Dermis blood vessel endothelial cell (primary cell): ENCODE measurements around the gene TMEM82. TPM values are rescaled to one million over a fixed set of nuclear protein-coding genes. Genes with fewer than 3 reads are reported as not detected.

ENCODE experiments used
- DNase-seq: peaks from one replicate; pipeline ENCODE4 v3.0.0; 2010
- total RNA-seq: library from RNA; depleted of rRNA; stranded (reverse); fragments of >200 nt; gene quantifications from 2 replicates; pipeline ENCODE4 v1.2.3, GENCODE V29; 2014

The TMEM82 gene
- total RNA-seq, 1 donor from 2014 or later, result not detected

- no peak for DNase-seq
These were observed 19.9 kb upstream of the TMEM82 start for GRCh38 chr1:15722411-15722810.

- DNase-seq, result no peak
These were observed 19.3 kb upstream of the TMEM82 start for GRCh38 chr1:15722836-15723532.

- DNase-seq, result no peak
These were observed 18.6 kb upstream of the TMEM82 start for GRCh38 chr1:15723631-15724246.

GRCh38 chr1:15724949-15725880, 17.1 kb upstream of the TMEM82 start:
- no peak for DNase-seq

- DNase-seq, result no peak
These were observed 15.8 kb upstream of the TMEM82 start for GRCh38 chr1:15726508-15726907.

GRCh38 chr1:15727021-15727420, 15.3 kb upstream of the TMEM82 start:
- DNase-seq, result no peak

- DNase-seq, result no peak
These were observed 14.9 kb upstream of the TMEM82 start for GRCh38 chr1:15727424-15727823.

- DNase-seq, result no peak
These were observed 14.3 kb upstream of the TMEM82 start for GRCh38 chr1:15727866-15728534.

GRCh38 chr1:15728937-15729657, 13.2 kb upstream of the TMEM82 start:
- DNase-seq, result no peak

- DNase-seq, result no peak
These were observed 11.9 kb upstream of the TMEM82 start for GRCh38 chr1:15730423-15730822.

GRCh38 chr1:15730936-15731335, 11.4 kb upstream of the TMEM82 start:
- no peak for DNase-seq

GRCh38 chr1:15731735-15732685, 10.3 kb upstream of the TMEM82 start:
- DNase-seq, result no peak

GRCh38 chr1:15732686-15733081, 9.6 kb upstream of the TMEM82 start:
- no peak for DNase-seq

GRCh38 chr1:15733218-15733725, 9.0 kb upstream of the TMEM82 start:
- no peak for DNase-seq

GRCh38 chr1:15733726-15734226, 8.5 kb upstream of the TMEM82 start:
- DNase-seq, result no peak

GRCh38 chr1:15734296-15734695, 8.0 kb upstream of the TMEM82 start:
- DNase-seq, result no peak

- DNase-seq, result no peak
These were observed 7.4 kb upstream of the TMEM82 start for GRCh38 chr1:15734901-15735300.

GRCh38 chr1:15735304-15736037, 6.8 kb upstream of the TMEM82 start:
- no peak for DNase-seq

- no peak for DNase-seq
These were observed 6.0 kb upstream of the TMEM82 start, which contains the start of gene SLC25A34 for GRCh38 chr1:15736038-15736891. TSS of gene SLC25A34 (plus strand) at chr1:15736258. CDS start at chr1:15736486, 228 bp downstream.
